ENCODE data around the gene DLG5.

Gene DLG5

DNA sequence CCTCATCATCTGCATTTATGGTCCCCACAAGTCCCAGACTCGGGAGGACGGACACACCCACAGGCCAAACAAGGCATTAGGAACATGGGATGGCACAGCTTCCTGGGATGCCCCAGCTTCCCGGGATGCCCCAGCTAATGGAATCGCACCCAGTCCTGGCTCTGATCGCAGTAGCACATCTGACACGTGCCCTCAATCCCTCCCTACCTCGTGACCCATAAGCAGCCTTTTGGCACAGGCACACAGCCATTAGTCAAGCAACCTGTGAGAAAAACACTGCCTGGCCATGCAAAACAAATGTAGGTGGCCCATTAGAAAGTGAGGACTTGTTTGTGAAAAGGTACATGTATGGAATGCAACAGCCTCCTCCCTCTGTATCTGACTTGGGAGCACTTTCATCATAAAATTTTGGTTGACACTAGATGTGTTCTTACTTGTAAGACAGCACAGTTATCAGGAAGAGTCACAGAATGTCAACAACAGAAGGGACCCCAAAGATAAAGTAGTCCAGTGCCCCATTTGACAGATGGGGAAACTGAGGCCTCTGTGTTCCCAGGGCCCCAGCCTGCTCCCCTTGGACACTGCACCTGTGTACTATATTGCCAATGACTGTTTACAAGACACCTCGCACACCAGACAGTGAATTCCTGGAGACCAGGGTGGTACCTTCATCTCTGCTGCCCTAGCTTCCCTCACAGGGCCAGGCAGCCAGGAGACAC, 34.4 kb downstream of the DLG5 start:
- in situ Hi-C loops (cut with MboI; ENCODE audit: low sequenced_read_pairs) = no loop called here

DNA sequence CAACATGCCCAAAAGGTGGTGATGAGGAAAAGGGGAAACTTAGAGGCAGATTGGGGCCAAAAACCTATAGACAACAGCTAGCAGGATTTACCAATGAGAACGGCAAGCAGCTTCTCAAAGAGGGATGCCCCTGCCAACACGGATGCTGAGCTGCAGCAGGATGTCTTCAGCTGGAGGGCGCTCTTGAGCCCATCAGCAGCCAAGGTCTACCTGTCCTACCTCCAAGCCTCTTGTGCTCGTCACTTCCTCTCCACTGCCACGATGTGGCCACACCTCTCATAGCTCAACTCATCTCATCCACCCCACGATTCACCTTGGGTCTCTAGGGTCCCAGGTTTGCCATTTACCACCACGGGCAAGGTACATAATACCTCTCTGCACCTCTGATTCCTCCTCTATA, 36.5 kb downstream of the DLG5 start:
- in situ Hi-C loops (cut with MboI; ENCODE audit: low sequenced_read_pairs) = no loop called here

DNA sequence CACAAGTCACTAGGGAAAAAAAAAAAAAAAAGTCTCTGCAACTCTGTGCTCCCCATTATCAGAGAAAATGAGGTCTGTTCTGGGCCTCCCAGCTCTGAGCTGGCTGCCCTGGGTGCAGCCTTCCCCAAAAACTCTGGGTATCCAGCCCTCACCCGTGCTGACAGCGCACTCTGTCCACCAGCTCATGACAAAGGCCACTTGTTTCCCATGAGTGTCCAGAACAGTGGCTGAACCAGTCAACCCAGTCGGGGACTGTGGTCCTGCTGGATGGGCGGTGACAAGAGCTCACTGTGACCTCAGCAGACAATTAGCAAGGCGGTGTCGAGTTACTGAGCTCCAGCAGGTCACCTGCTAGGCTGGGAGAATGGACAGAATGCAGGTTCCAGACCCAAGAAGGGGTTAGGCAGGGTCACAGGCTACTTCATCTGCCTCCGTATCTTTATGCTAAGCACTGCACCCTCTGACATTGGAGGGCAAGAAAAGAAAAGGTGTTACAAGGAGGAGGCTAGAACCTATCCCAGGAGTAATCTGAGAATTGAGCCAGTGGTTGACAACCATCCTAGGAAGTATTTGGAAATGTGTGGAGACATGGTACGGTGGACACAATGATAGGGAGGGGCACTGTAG, 37.2 kb downstream of the DLG5 start:
- in situ Hi-C loops (cut with MboI; ENCODE audit: low sequenced_read_pairs) = no loop called here

DNA sequence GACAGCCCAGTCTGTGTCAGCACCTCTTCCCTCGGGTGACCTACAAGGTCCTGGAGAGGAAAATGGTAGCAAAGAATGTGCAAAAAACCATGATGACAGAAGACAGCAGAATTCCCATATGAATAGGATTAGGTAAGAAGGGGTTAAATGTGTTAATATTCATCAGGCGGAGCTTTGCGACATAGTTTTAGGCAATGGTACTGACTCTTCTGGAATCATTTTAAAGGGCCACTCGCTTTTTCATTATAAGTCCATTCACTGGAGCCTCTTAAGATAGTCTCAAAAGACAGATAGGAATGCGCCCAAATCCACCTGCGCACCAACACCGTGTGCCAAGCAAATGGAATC, 38.2 kb downstream of the DLG5 start:
- in situ Hi-C loops (cut with MboI; ENCODE audit: low sequenced_read_pairs) = no loop called here

DNA sequence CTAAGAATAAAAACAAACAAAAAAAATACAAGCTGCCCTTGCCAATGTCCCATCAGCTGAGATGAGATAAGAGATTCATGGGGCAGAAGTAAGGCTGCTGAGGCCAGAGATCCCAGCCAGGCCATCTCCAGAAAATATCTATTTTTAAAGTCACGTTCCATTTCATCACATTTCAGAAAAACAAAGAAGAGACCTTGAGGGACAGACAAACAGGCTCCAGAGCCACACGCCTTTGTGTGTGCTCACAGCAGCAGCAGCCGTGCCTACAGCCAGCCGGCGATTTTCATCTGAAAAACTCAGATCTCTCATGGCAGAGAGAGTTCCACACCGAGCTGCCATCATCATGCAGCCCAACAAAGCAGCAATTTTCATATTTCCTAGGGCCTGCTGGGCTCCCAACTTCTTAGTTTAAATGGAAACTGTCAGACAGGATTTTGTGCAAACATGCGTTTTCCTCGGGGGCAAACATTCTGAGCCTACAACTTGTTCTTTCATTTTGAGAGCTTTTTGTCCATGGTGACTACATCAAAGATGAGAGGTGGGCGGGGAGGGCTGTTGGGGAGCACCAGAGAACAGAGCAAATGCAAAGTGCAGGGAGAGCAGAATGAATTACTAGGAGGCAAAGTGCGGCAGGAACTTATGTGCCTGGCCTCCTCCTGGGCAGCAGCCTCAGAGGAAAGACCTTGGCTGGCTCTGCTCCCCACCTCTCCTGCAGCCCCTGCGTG, 38.8 kb downstream of the DLG5 start:
- in situ Hi-C loops (cut with MboI; ENCODE audit: low sequenced_read_pairs) = no loop called here

DNA sequence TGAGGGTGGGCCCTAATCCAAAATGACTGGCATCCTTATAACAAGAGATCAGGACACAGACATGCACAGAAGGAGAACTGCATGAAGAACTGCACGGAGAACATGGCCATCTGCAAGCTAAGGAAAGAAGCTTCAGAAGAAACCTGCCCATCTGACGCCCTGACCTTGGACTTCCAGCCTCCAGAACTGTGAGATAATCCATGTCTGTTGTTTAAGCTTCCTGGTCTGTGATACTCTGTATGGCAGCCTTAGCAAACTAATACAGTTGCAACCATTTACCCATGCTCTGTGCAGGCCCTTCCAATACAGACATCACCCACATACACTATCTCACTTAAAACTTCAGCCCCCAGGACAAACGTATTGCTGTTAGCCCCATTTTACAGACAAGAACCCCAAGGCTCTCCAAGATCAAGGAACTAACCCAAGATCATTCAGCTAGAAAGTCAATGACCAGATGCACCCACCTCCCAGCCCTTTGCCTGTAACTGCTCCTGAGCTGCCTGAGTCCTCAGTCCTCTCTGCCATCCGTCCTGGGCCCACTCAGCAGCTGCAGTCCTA, 39.7 kb downstream of the DLG5 start:
- in situ Hi-C loops (cut with MboI; ENCODE audit: low sequenced_read_pairs) = no loop called here

DNA sequence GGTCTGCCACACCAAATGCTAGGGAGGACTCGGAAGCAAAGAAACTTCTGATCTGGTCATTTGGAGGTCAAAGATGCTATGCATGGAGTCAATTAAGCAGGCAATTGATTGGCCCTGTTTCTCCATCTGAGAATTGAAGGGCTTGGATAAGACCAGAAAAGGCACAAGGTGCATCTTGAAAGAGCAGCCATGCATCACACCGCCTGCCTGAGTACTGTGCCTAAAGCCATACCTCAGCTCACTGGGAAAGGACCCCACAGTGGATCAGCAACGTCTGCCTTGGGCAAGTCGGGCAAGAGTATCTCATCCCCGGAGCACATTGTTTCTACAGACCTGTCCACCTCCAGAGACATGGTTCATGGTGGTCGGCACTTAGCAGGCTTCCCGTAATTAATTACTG, 42.4 kb downstream of the DLG5 start:
- in situ Hi-C loops (cut with MboI; ENCODE audit: low sequenced_read_pairs) = no loop called here

DNA sequence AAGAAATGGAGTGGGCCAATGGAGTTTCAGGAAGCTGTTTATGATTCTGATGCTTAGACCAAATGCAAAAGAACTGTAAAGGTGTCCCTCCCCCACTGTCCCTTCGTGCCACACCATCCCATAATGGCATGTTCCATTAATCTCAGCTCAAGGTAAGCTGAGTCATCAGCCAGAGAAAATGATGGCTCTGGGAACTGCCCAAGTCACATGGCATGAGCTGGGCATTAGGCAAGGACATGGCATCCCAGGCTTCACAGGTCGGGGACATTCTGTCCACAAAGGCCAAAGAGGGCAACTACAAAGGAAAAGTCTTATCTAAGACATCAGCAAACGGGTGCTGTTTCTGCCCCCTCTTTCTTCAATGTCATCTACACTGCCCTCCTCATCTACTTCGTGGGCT, 44.9 kb downstream of the DLG5 start:
- in situ Hi-C loops (cut with MboI; ENCODE audit: low sequenced_read_pairs) = no loop called here

DNA sequence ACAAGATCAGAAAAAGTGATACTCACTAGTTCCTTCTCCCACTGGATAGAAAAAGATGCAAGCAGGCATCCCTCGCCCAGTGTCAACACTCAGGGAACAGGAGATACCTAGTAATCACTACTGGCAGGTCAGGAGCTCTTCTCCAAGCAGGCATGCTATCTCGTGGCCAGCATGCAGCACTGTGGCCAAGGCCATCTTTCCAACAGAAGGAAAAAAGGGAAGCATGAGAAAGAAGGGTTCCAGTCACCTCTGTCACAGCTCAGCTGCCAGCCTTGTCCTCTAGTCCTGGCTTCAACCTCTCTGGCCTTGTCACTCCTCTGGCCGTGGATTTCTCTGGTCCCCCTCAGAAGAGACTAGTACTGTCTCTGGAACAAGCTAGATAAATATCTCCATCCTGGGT, 45.3 kb downstream of the DLG5 start:
- in situ Hi-C loops (cut with MboI; ENCODE audit: low sequenced_read_pairs) = no loop called here

DNA sequence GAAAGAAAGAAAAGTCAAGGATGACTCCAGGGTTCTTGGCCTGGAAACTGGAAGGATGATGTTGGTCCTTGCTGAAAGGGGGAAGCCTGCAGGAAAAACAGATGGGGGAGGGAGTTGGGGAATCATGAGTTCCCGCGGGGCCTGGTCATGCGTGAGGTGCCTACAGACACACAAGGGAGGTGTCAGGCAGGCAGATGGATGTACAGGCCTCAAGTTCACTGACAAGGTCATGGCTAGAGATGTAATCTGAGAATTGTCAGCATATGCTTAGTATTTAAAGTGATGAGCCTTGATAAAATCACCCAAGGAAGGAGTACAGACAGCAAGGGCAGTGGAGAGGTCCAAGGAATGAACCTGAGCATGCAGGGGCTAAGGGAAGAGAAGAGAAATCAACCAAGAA, 46.8 kb downstream of the DLG5 start:
- in situ Hi-C loops (cut with MboI; ENCODE audit: low sequenced_read_pairs) = no loop called here

DNA sequence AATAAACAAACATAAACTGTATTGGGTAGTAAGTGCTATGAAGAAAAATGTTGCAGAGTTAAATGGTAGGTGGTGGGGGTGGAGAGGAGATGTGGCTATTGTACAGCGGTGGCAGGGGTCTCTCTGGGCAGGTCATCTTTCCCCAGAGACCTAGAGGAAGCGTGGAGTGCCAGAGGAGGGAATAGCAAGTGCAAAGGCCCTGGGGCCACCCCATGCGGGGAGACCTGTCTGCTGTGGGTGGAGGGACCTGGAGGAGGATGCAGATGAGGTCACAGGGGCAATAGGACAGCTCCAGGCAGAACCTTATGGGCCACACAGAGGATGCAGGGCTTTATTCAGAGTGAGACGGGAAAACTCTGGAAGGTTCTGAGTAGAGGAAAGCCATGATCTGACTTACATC, 47.5 kb downstream of the DLG5 start:
- in situ Hi-C loops (cut with MboI; ENCODE audit: low sequenced_read_pairs) = no loop called here

DNA sequence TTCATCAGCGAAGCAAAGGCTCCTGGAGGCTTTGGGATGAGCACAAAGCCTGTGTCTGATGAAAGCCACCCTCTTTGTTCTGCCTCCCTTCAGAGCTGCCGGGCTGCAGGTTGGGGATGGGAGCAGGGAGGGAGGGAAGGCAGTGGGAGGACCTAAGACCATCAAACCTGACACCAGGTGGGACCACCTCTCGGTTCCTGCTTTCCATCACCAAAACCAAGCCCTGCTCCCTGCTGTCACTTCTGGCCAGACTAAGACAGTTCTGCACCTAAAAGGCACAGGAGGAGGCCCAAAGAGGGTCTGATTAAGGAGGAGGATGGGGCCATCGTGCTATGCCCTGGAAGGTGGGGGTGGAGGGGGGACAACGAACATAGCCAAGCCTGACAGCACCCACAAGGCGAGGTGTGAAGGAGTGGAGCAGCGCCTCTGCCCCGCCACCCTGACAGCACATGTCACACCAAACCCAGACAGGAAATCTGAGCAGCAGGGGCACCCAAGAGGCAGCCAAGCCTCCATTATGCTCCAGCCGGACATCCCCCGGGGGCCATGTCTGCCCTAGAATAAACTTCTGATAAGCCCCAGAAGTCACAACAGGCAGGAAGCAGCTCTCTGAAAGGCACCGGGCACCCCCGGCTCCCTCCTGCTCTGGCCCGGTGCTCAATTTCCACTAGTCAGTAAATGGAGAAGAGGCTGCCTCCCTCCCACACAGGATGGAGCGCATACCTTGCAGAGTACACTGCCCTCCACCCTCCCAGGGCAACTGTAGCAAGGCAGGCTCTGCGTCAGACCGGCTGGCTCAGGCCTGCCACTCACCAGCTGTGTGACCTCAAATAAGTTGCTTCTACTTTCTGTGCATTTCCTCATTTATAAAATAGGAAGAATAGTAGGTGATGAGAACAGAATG, 48.9 kb downstream of the DLG5 start:
- in situ Hi-C loops (cut with MboI; ENCODE audit: low sequenced_read_pairs) = no loop called here

DNA sequence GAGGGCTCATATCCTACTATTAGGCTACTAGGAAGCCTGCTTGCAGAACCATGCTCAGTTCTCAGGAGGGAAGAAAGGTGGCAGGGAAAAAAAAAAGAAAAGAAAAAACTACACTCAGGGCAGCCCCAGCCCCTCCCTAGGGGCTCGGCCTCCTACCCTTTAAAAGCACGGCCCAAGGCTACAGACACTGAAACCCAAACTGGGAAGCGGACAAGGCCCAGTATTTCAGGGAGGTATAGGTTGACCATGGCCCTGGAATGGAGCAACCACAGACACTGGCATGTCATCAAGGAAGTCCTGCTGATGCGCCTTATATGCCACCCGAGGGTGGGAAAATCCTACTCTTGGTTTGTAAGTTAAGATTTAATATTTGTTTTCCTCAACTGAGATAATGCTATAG, 50.8 kb downstream of the DLG5 start:
- in situ Hi-C loops (cut with MboI; ENCODE audit: low sequenced_read_pairs) = no loop called here

DNA sequence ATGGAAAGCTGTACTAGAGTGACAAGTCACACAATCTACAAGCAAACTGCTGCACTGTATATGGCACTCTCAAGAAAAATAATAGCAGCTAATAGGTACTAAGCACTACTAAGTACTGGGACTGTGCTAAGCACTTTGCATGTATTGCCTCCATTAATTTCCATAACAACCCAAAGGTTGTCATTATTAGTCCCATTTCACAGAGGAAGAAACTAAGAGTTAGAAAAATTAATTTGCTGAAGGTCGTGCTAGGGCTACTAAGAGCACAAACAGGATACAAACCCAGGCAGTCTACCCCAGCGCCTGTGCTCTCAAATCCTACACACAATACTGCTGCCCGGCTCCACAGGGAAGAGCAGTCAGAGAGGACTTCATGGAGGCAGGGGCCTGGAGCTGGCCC, 51.7 kb downstream of the DLG5 start:
- in situ Hi-C loops (cut with MboI; ENCODE audit: low sequenced_read_pairs) = no loop called here

DNA sequence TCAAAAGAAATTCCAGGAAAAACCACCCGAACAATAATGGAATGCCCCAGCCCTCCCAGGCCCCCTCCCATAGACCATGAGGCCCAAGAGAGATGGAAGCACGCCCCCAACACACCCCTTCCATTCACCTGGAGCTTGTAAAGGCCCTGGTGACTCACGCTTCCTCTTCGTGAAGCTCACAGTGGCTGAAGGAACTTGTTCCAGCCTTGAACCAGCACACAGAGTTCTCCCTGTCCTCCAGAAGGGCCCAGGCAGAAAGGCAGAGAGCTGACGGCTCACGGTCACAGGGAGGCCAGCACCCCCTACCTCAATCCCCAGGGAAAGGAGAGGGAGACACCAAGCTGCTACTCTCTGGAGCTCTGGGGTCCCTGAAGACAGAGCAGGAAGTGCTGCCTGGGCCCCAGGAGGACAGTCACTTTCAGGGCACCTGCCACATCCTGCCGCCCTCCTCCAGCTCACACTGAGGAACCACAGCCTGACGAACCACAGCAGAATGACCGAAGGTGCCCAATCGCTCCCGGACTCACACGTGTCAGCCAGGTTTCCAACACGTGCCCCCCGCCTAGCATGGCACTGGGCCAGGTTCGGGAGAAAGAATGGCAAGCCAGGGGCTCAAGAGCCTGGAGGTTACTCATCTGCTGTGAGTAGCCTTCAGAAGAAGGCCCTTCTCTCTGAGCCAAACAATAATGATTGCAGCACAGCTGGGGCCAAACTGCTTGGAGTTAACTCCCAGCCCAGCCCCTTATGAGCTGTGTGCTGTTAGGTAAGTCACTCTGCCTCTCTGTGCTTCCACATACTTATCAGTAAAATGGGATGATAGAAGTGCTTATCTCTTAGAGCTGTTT, 52.8 kb downstream of the DLG5 start:
- in situ Hi-C loops (cut with MboI; ENCODE audit: low sequenced_read_pairs) = no loop called here

DNA sequence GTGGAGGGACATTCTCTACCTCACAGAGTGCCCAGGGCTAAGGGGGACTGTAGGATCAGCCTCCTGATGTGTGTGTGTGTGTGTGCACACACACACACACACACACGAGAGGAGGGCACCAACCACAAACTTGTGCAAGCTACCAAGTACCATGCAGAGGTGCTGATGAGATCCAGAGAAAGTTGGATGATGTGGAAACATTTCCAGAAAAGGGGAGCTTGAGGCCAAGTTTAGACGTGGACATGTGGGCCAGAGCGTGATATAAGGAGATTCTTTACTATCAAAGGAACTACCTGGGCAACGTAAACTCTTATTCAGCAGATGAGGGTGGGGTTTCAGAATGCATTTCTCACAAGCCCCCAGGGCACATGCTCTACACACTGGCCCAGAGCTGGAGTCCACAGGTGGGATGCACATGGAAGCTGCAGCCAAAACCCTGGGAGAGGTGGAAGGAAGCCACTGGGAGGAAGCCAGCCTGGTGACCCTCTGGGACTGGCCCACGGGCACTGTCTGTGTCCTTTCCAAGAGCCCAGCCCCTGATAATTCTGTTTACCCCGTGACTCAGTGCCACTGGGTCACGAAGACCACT, 53.5 kb downstream of the DLG5 start:
- in situ Hi-C loops (cut with MboI; ENCODE audit: low sequenced_read_pairs) = no loop called here

DNA sequence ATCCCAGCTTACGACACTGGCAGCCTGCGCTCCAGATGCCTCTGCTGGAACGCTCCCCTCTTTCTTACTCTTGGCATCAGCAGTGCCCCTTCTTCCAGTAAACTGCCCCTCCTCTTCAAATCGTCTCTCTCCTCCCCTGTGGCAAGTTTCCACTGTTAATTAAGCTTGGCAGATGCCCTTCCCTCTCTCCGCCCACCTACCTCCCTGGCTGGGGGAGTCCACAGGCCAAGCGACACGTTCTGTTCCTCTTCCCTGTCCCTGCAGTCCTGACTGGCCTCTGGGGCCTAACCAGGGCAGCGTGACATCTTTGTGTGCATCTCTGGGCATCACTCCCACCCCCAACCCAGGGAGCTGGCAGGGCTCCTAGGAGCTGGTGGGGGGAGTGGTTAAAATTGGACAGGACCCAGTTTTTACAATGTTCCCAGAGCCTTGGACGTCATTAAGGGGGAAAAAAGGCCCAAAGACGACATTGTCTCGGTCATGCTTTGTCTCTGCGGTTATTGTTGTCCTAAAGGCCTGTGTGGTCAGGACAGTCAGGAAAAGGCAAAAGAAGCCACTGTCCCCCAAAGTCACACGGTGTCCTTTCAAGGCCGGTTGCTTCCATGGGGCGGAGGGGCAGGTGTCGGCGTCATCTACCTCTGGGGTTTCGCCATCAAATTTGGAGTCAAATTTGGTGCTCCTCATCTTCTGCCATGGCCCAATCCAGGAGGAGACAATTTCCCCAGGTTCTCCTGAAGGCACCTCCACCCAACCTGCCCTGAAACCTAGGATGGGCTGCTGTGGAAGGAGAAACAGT, 54.2 kb downstream of the DLG5 start:
- in situ Hi-C loops (cut with MboI; ENCODE audit: low sequenced_read_pairs) = no loop called here

DNA sequence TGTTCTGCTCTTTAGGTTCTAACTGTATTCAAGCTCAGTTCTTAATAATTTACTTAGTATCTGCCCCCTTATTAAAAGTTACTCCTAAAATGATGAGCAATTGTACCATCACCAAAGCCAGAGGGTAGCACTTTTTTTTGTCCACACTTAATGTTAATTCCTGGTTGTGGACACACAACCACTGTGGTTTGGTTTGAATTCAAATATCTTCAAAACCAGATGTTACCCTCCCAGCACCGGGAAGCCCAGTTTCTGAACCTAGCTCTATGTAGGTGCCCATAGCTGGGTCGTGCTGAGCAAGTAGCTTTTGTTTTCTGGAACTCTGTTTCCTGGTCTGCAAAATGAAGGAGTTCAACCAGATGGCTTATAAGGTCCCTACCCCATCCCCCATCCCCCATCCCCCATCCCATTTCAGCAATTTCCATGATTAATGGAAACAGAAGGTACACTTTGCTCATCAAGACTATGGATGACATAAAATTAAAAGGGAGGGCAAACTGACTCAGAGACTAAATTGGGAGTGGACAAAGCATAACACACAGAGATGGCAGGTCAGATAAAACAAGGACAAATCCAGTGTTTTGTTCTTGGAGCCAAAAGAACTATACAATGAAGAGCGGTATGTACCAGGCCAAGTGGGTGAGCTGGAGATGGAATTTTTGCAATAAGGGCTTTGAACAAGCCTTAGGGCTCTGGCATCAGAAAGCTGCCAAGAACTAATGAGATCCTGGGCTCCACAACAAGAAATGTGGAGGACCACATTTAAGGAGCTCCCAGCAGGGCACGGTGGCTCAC, 56.7 kb downstream of the DLG5 start:
- in situ Hi-C loops (cut with MboI; ENCODE audit: low sequenced_read_pairs) = no loop called here

Data from HL-60/S4 (cell line).